Measurements from ENCODE around the gene PTEN.
"Not testable (repeated sequence)": the region's sequence is repeated elsewhere in the genome, so short reads cannot be mapped to it uniquely, and the experiment has no call there.

The PTEN gene

DNA sequence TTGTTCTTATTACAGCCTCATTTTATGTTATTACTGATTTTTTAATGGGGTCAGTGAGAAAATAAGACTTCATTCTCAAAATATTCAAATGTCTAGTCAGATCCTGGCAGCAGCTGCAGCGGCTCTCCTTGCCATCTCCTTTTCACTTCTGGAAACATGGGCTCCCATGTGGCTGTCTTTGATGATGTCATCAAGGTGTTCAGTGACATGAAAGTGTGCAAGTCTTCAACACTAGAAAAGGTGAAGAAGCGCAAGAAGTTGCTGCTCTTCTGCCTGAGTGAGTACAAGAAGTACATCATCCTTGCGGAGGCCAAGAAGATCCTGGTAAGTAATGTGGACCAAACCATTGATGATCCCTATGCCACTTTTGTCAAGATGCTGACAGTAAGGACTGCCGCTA lies 19.7 kb upstream of the PTEN start:
- no peak overlapping the region for H3K4me2 ChIP-seq (ENCODE audit: low read length)
- H3K79me2 ChIP-seq (ENCODE audit: insufficient read depth, low read length): no peaks in the 10 kb centered on the region
- H3K4me1 ChIP-seq (ENCODE audit: insufficient read depth, low read length, severe bottlenecking): peaks cover 1% of the 10 kb centered on the region
- H4K20me1 ChIP-seq (ENCODE audit: insufficient read depth, low read length): no peaks in the 10 kb centered on the region
- H3F3A ChIP-seq (ENCODE audit: insufficient read depth, low read length): no peaks in the 10 kb centered on the region
- no peaks in the 10 kb centered on the region for H3K9me3 ChIP-seq (ENCODE audit: low read length)
- no peaks in the 10 kb centered on the region for H3K27me3 ChIP-seq (ENCODE audit: insufficient read depth, low read length)
- H3K9ac ChIP-seq (ENCODE audit: low read length): no peak overlapping the region
- no peaks in the 10 kb centered on the region for H3K9me2 ChIP-seq (ENCODE audit: low read depth, low read length)
- no peak overlapping the region for H3K4me3 ChIP-seq (ENCODE audit: low read depth, low read length, poor library complexity, severe bottlenecking)
- TF ChIP-seq, protein P1, sequence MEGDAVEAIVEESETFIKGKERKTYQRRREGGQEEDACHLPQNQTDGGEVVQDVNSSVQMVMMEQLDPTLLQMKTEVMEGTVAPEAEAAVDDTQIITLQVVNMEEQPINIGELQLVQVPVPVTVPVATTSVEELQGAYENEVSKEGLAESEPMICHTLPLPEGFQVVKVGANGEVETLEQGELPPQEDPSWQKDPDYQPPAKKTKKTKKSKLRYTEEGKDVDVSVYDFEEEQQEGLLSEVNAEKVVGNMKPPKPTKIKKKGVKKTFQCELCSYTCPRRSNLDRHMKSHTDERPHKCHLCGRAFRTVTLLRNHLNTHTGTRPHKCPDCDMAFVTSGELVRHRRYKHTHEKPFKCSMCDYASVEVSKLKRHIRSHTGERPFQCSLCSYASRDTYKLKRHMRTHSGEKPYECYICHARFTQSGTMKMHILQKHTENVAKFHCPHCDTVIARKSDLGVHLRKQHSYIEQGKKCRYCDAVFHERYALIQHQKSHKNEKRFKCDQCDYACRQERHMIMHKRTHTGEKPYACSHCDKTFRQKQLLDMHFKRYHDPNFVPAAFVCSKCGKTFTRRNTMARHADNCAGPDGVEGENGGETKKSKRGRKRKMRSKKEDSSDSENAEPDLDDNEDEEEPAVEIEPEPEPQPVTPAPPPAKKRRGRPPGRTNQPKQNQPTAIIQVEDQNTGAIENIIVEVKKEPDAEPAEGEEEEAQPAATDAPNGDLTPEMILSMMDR (IDR thresholded peaks at IDR 0.05; ENCODE audit: low read length): no peak
- no peak for TF ChIP-seq EZH2 (IDR thresholded peaks at IDR 0.05; ENCODE audit: borderline replicate concordance, low read length)
- no peaks in the 10 kb centered on the region for H3K36me3 ChIP-seq (ENCODE audit: insufficient read depth, low read length)
- H2AFZ ChIP-seq (ENCODE audit: low read length): no peak overlapping the region
- no peak overlapping the region for H3K27ac ChIP-seq (ENCODE audit: low read depth, low read length, poor library complexity, severe bottlenecking)

DNA sequence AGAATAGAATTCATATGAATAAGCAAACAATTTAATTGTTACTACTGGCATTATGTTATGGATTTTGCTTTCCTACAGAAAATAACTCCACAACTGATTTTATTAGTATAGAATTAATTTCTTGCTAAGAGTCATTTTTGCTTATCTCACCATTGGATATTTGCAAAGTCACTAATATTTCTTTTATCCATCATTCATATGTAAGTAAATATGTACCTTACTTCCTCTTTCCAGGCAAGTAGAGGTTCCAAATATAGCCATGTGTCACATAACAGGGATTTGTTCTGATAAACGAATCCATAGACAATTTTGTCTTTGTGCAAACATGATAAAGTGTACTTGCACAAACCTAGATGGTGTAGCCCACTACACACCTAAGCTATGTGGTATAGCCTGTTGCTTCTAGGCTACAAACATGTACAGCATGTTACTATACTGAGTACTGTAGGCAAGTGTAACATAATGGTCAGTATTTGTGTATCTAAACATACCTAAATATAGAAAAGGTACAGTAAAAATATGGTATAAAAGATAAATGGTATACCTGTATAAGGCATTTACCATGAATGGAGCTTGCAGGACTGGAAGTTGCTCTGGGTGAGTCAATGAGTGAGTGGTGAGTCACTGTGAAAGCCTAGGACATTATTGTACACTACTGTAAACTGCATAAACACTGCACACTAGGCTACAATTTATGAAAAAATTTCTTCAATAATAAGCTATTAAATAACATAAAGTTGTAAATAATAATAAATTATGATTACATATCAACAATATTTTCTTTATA lies 18.4 kb upstream of the PTEN start:
- no peaks in the 10 kb centered on the region for H3F3A ChIP-seq (ENCODE audit: insufficient read depth, low read length)
- no peaks in the 10 kb centered on the region for H3K9me3 ChIP-seq (ENCODE audit: low read length)
- H3K27ac ChIP-seq (ENCODE audit: low read depth, low read length, poor library complexity, severe bottlenecking): no peak overlapping the region
- no peak overlapping the region for H3K4me2 ChIP-seq (ENCODE audit: low read length)
- H3K36me3 ChIP-seq (ENCODE audit: insufficient read depth, low read length): no peaks in the 10 kb centered on the region
- H3K9me2 ChIP-seq (ENCODE audit: low read depth, low read length): no peaks in the 10 kb centered on the region
- no peak overlapping the region for H3K9ac ChIP-seq (ENCODE audit: low read length)
- no peaks in the 10 kb centered on the region for H3K79me2 ChIP-seq (ENCODE audit: insufficient read depth, low read length)
- TF ChIP-seq, protein P1 (IDR thresholded peaks at IDR 0.05; ENCODE audit: low read length): no peak
- no peak for TF ChIP-seq EZH2 (IDR thresholded peaks at IDR 0.05; ENCODE audit: borderline replicate concordance, low read length)
- no peak overlapping the region for H2AFZ ChIP-seq (ENCODE audit: low read length)
- no peaks in the 10 kb centered on the region for H3K27me3 ChIP-seq (ENCODE audit: insufficient read depth, low read length)
- H4K20me1 ChIP-seq (ENCODE audit: insufficient read depth, low read length): no peaks in the 10 kb centered on the region
- H3K4me3 ChIP-seq (ENCODE audit: low read depth, low read length, poor library complexity, severe bottlenecking): no peak overlapping the region
- H3K4me1 ChIP-seq (ENCODE audit: insufficient read depth, low read length, severe bottlenecking): no peaks in the 10 kb centered on the region

- H3K9me2 ChIP-seq (ENCODE audit: low read depth, low read length): no peaks in the 10 kb centered on the region
- H4K20me1 ChIP-seq (ENCODE audit: insufficient read depth, low read length): no peaks in the 10 kb centered on the region
- H3K27me3 ChIP-seq (ENCODE audit: insufficient read depth, low read length): no peaks in the 10 kb centered on the region
- no peak overlapping the region for H2AFZ ChIP-seq (ENCODE audit: low read length)
- H3K9ac ChIP-seq (ENCODE audit: low read length): no peak overlapping the region
- peaks cover 1% of the 10 kb centered on the region for H3K4me1 ChIP-seq (ENCODE audit: insufficient read depth, low read length, severe bottlenecking)
- no peaks in the 10 kb centered on the region for H3K9me3 ChIP-seq (ENCODE audit: low read length)
- H3K27ac ChIP-seq (ENCODE audit: low read depth, low read length, poor library complexity, severe bottlenecking): no peak overlapping the region
- H3K36me3 ChIP-seq (ENCODE audit: insufficient read depth, low read length): no peaks in the 10 kb centered on the region
- H3K4me3 ChIP-seq (ENCODE audit: low read depth, low read length, poor library complexity, severe bottlenecking): no peak overlapping the region
- TF ChIP-seq EZH2 (IDR thresholded peaks at IDR 0.05; ENCODE audit: borderline replicate concordance, low read length): no peak
- no peak overlapping the region for H3K4me2 ChIP-seq (ENCODE audit: low read length)
- no peaks in the 10 kb centered on the region for H3K79me2 ChIP-seq (ENCODE audit: insufficient read depth, low read length)
- H3F3A ChIP-seq (ENCODE audit: insufficient read depth, low read length): no peaks in the 10 kb centered on the region
Observed at GRCh38 chr10:87845624-87845998, 17.8 kb upstream of the PTEN start.

DNA sequence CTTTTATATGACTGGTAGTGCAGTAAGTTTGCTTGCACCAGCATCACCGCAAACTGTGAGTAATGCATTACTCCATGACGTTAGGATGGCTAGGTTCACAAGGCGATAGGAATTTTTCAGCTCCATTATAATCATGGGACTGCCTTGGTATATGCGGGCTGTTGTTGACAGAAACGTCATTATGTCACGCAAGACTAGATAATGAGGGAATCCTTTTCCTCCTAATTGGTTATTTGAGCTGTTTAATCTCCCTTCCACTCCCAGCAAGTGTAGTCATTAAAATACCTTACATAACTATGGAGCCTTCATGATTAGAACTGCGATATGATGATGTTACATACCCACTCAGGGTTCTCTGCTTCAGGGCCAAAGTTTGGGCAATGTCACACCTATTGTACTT lies 17.4 kb upstream of the PTEN start:
- Histone ChIP-seq H3K4me2 (ENCODE audit: low read length) (no peak overlapping the region), H3K27me3 (ENCODE audit: insufficient read depth, low read length) (no peaks in the 10 kb centered on the region), H4K20me1 (ENCODE audit: insufficient read depth, low read length) (no peaks in the 10 kb centered on the region), H3K9me3 (ENCODE audit: low read length) (no peaks in the 10 kb centered on the region), H3K27ac (ENCODE audit: low read depth, low read length, poor library complexity, severe bottlenecking) (no peak overlapping the region), H3F3A (ENCODE audit: insufficient read depth, low read length) (no peaks in the 10 kb centered on the region), H3K4me1 (ENCODE audit: insufficient read depth, low read length, severe bottlenecking) (peaks cover 5% of the 10 kb centered on the region), H2AFZ (ENCODE audit: low read length) (no peak overlapping the region), H3K9ac (ENCODE audit: low read length) (no peak overlapping the region), H3K79me2 (ENCODE audit: insufficient read depth, low read length) (no peaks in the 10 kb centered on the region), H3K36me3 (ENCODE audit: insufficient read depth, low read length) (no peaks in the 10 kb centered on the region), H3K4me3 (ENCODE audit: low read depth, low read length, poor library complexity, severe bottlenecking) (no peak overlapping the region), H3K9me2 (ENCODE audit: low read depth, low read length) (no peaks in the 10 kb centered on the region)
- no peak for TF ChIP-seq EZH2 (IDR thresholded peaks at IDR 0.05; ENCODE audit: borderline replicate concordance, low read length)
- TF ChIP-seq, protein P1 (IDR thresholded peaks at IDR 0.05; ENCODE audit: low read length): no peak

GRCh38 chr10:87846711-87847110 lies 16.7 kb upstream of the PTEN start:
- not testable (repeated sequence) for H3K4me2 ChIP-seq (ENCODE audit: low read length); H3K9ac ChIP-seq (ENCODE audit: low read length); H3K79me2 ChIP-seq (ENCODE audit: insufficient read depth, low read length); H3K9me3 ChIP-seq (ENCODE audit: low read length); H2AFZ ChIP-seq (ENCODE audit: low read length); H3F3A ChIP-seq (ENCODE audit: insufficient read depth, low read length); H3K9me2 ChIP-seq (ENCODE audit: low read depth, low read length); H3K27me3 ChIP-seq (ENCODE audit: insufficient read depth, low read length); H3K4me3 ChIP-seq (ENCODE audit: low read depth, low read length, poor library complexity, severe bottlenecking); H3K36me3 ChIP-seq (ENCODE audit: insufficient read depth, low read length); H4K20me1 ChIP-seq (ENCODE audit: insufficient read depth, low read length); H3K27ac ChIP-seq (ENCODE audit: low read depth, low read length, poor library complexity, severe bottlenecking); H3K4me1 ChIP-seq (ENCODE audit: insufficient read depth, low read length, severe bottlenecking)

Data from OCI-LY1 (cell line).